ENCODE results near the gene PPFIA1.

The PPFIA1 gene

DNA sequence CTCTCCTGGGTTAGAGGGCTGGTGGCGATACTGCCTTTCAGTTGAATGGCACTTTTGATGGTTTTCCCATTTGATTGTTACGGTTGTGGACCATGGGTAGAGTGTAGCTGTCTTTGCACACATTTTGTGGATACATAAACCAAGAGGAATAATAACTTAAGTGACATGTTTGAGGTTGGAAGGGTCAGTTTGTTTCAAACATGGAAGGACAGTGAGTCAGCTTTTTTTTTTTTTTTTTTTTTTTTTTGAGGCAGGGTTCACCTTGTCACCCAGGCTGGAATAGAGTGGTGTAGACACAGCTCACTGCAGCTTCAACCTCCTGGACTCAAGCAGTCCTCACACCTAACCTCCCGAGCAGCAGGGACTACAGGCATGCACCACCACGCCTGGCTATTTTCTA lies 41.1 kb downstream of the PPFIA1 start:
- TF ChIP-seq, protein P1, sequence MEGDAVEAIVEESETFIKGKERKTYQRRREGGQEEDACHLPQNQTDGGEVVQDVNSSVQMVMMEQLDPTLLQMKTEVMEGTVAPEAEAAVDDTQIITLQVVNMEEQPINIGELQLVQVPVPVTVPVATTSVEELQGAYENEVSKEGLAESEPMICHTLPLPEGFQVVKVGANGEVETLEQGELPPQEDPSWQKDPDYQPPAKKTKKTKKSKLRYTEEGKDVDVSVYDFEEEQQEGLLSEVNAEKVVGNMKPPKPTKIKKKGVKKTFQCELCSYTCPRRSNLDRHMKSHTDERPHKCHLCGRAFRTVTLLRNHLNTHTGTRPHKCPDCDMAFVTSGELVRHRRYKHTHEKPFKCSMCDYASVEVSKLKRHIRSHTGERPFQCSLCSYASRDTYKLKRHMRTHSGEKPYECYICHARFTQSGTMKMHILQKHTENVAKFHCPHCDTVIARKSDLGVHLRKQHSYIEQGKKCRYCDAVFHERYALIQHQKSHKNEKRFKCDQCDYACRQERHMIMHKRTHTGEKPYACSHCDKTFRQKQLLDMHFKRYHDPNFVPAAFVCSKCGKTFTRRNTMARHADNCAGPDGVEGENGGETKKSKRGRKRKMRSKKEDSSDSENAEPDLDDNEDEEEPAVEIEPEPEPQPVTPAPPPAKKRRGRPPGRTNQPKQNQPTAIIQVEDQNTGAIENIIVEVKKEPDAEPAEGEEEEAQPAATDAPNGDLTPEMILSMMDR (IDR thresholded peaks at IDR 0.05) = no peak

DNA sequence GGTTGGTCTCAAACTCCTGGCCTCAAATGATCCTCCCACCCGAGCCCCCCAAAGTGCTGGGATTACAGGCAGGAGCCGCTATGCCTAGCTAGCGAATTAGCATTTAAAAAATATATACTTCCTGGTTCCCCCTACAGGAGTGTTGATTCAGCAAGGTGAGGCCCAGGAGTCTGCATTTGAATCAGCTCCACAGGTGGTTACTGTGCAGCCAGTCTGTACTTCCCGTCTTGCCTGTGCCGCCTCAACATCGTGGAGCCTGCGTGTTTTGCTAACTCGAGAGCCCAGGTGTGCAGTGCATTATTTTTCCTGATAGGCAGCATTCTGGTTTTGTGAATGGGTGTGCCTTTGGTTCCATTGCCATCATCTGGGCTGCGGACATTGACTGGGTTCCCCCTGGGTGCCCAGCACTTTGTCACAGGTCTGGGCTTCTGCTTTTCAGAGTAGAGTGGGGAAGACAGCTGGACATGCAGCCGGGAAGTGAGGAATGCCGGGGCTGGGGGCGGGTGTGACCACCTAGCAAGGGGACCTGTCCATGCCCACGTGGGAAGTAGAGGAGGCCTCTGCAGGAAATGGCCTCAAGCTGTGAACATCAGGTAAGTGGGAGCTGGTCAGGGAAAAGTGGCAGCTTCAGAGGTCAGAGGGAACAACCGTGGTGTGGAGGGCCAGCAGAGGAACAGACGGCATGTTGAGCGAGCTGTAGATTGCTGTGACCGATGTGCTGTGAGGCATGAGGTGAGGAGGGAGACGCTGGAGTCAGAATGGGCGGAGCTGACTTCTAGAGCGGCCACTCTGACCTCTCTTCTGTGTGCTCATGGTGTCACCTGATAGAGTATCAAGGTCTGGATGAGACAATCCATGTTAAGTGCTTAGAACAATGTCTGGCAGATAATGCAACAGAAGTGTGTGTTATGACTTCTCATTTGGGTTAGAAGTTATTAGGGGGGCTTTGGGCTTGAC lies 42.2 kb downstream of the PPFIA1 start:
- TF ChIP-seq, protein P1 (IDR thresholded peaks at IDR 0.05) = no peak

GRCh38 chr11:70313945-70314344 lies 43.5 kb downstream of the PPFIA1 start:
- TF ChIP-seq, protein P1 (IDR thresholded peaks at IDR 0.05) = no peak

- TF ChIP-seq, protein P1 (IDR thresholded peaks at IDR 0.05) = no peak
Observed at GRCh38 chr11:70314730-70315129, 44.2 kb downstream of the PPFIA1 start.

GRCh38 chr11:70315716-70316115 lies 45.2 kb downstream of the PPFIA1 start:
- TF ChIP-seq, protein P1 (IDR thresholded peaks at IDR 0.05) = no peak

DNA sequence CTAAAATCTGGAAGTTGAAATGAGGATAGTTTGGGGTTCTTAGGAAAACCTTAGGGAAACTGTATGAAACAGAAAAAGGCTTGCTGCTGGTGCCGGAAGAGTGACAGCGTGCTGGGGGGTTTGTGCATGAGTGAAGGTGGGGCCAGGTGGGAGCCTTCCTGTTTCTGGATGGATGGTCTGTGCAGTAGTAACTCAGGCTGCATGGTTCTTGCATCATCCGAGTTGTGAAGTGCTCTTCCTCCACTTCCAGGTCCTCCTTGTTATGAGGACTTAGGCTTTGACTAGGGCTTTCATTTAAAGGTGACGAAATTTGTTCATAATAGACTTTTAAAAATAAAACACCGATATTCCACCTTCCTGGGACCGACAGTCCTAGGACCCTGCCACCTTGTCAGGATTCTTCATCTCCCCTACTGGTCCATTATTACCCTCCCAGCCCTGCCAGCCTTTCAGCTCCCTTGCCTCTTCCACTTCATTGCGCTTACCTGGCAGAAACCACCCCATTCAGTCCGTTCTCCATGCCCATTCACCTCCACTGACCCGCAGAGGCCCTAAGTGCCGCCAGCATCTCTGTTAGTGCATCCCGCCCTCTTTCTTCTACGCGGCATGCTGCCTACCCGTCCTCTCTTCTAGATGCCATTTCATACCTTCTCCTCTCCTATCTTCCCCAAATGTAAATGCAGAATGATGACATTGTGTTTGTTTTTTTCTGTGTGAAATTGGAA lies 47.3 kb downstream of the PPFIA1 start:
- TF ChIP-seq, protein P1 (IDR thresholded peaks at IDR 0.05) = no peak

- TF ChIP-seq, protein P1 (IDR thresholded peaks at IDR 0.05) = no peak
Observed at GRCh38 chr11:70319396-70320076, 49.0 kb downstream of the PPFIA1 start.
